ENCODE results near the gene HCN2. TPM values are rescaled to one million over a fixed set of nuclear protein-coding genes. Genes with fewer than 3 reads are reported as not detected.
A peak's percentile ranks its signal among the peaks of the same experiment; 100 is the strongest.

HCN2 gene
- total and polyA plus RNA-seq, 2 of the 13 experiments (the other 11 are each of a cell fraction or from before 2014, with no cell fraction given): 0.01 TPM; not detected in 1

- intact Hi-C loops (cut with micrococcal nuclease; ENCODE audit: unreplicated experiment) (no loop called here), in situ Hi-C loops (cut with HindIII; ENCODE audit: extremely low pct_ligation_motif_present, low pct_unique_long_range_greater_than_20kb) (no loop called here)
- Histone ChIP-seq H3K4me2 (ENCODE audit: low read depth, low read length) (no peak overlapping the region), H3K4me3 (replicated peaks in 1 of 3; ENCODE audit: insufficient read depth in 1 of 3, low read depth in 2 of 3, low read length in 3 of 3) (no peak overlapping the region), H4K20me1 (ENCODE audit: insufficient read depth, low read length) (peaks cover 4% of the 10 kb centered on the region; the same call in 1 of the 2 replicates), H3K79me2 (ENCODE audit: insufficient read depth, low read length) (no peaks in the 10 kb centered on the region), H3K36me3 (replicated peaks in 1 of 2; ENCODE audit: control insufficient read depth in 1 of 2, insufficient read depth in 2 of 2, low read length in 2 of 2) (peaks cover 11 to 21% of the 10 kb centered on the region in 2 experiments; a peak in 3 of 5 replicates), H3K9me3 (ENCODE audit: low read length) (no peaks in the 10 kb centered on the region), H3K27ac (ENCODE audit: extremely low read length, insufficient read depth, low read length) (no peak overlapping the region), H3K4me1 (ENCODE audit: insufficient read depth, low read length) (no peaks in the 10 kb centered on the region), H3K9ac (ENCODE audit: insufficient read depth, low read depth, low read length) (no peak overlapping the region), H2AFZ (ENCODE audit: low read length) (no peak overlapping the region), H3K27me3 (ENCODE audit: control insufficient read depth in 1 of 2, insufficient read depth in 2 of 2, low read length in 2 of 2) (no peaks in the 10 kb centered on the region)
- 84% methylated on average over 27 of the region's 28 CpGs for WGBS (ENCODE audit: low lambda C conversion rate)
- TF ChIP-seq RBM22 (optimal IDR thresholded peaks at IDR 0.05; ENCODE audit: low read length): peak; percentile 34
- peak; percentile 82 for TF ChIP-seq AGO2 (optimal IDR thresholded peaks at IDR 0.05; ENCODE audit: low read depth, low read length)
- TF ChIP-seq ZNF75D (CRISPR knock-in tag; IDR thresholded peaks at IDR 0.05; ENCODE audit: borderline replicate concordance): no peak
- ATAC-seq: no peak
- POLR2A ChIA-PET: no interaction called here
- BruUV-seq (replicated peaks): no TSS peak
- CTCF ChIA-PET (ENCODE audit: low intra/inter-chr PET ratio, low total read pairs): no interaction called here
- no peak for DNase-seq (ENCODE audit: low spot score)
- FAIRE-seq: no peak
These were observed 54.7 kb downstream of the HCN2 start for GRCh38 chr19:644363-644762.

GRCh38 chr19:644789-645188, 55.1 kb downstream of the HCN2 start:
- in situ Hi-C loops (cut with HindIII; ENCODE audit: extremely low pct_ligation_motif_present, low pct_unique_long_range_greater_than_20kb): no loop called here

More at GRCh38 chr19:644789-645188, 55.1 kb downstream of the HCN2 start:
- 95% methylated on average over 13 of the region's 14 CpGs for WGBS (ENCODE audit: low lambda C conversion rate)
- Histone ChIP-seq H3K36me3 (replicated peaks in 1 of 2; ENCODE audit: control insufficient read depth in 1 of 2, insufficient read depth in 2 of 2, low read length in 2 of 2) (peaks cover 14 to 23% of the 10 kb centered on the region in 2 experiments; a peak in 3 of 5 replicates), H3K79me2 (ENCODE audit: insufficient read depth, low read length) (no peaks in the 10 kb centered on the region), H3K27ac (ENCODE audit: extremely low read length, insufficient read depth, low read length) (no peak overlapping the region), H3K9ac (ENCODE audit: insufficient read depth, low read depth, low read length) (no peak overlapping the region), H3K9me3 (ENCODE audit: low read length) (no peaks in the 10 kb centered on the region), H2AFZ (ENCODE audit: low read length) (no peak overlapping the region), H3K4me1 (ENCODE audit: insufficient read depth, low read length) (no peaks in the 10 kb centered on the region), H4K20me1 (ENCODE audit: insufficient read depth, low read length) (peaks cover 4% of the 10 kb centered on the region; the same call in 1 of the 2 replicates), H3K4me2 (ENCODE audit: low read depth, low read length) (no peak overlapping the region), H3K4me3 (replicated peaks in 1 of 3; ENCODE audit: insufficient read depth in 1 of 3, low read depth in 2 of 3, low read length in 3 of 3) (no peak overlapping the region), H3K27me3 (ENCODE audit: control insufficient read depth in 1 of 2, insufficient read depth in 2 of 2, low read length in 2 of 2) (no peaks in the 10 kb centered on the region)
- TF ChIP-seq AGO2 (optimal IDR thresholded peaks at IDR 0.05; ENCODE audit: low read depth, low read length): peak; percentile 70
- no peak for TF ChIP-seq CREBL2 (CRISPR knock-in tag; IDR thresholded peaks at IDR 0.05; ENCODE audit: borderline replicate concordance)
- ATAC-seq: no peak
- no TSS peak for BruUV-seq (replicated peaks)
- DNase-seq (ENCODE audit: low spot score): no peak
- intact Hi-C loops (cut with micrococcal nuclease; ENCODE audit: unreplicated experiment): no loop called here
- ChIA-PET CTCF (ENCODE audit: low intra/inter-chr PET ratio, low total read pairs) (no interaction called here), POLR2A (no interaction called here)
- no peak for FAIRE-seq

Measured in HepG2 (cell line).